Breast epithelium (tissue), 4 donors: ENCODE measurements around the gene SKIL. TPM values are rescaled to one million over a fixed set of nuclear protein-coding genes. Genes with fewer than 3 reads are reported as not detected.

Experiments used
- DNase-seq, 2 donors: peaks; one replicate each; pipeline ENCODE4 v3.0.0-alpha.2; 2019; ENCODE audit warnings: low spot score in 2 of 2
- H3K27ac ChIP-seq, 2 donors: fragments of 200-600 bp; sonication (generic) in 1 of 2; one replicate each; pipeline ENCODE4 v1.5.1; 2016 to 2019; ENCODE audit warnings: mild to moderate bottlenecking in 1 of 2
- H3K27me3 ChIP-seq, 2 donors: fragments of 200-600 bp; sonication (generic) in 1 of 2; one replicate each; pipeline versions ENCODE4 v1.5.1 to v1.6.0; 2017 to 2019; ENCODE audit warnings: control low read depth in 1 of 2, mild to moderate bottlenecking in 1 of 2
- H3K36me3 ChIP-seq: fragments of 200-600 bp; one replicate; pipeline ENCODE4 v1.5.1; 2019
- H3K4me1 ChIP-seq, 2 donors: fragments of 200-600 bp; sonication (generic); one replicate each; pipeline ENCODE4 v1.5.1; 2016 to 2019; ENCODE audit warnings: control low read depth in 1 of 2
- H3K4me3 ChIP-seq, 3 donors: fragments of 200-600 bp; sonication (generic); 1 replicate in 2 of 3; 2 replicates in 1 of 3; pipeline ENCODE4 v1.5.1; 2016 to 2019; ENCODE audit warnings: mild to moderate bottlenecking in 3 of 3, moderate library complexity in 2 of 3
- H3K9me3 ChIP-seq, 2 donors: fragments of 200-600 bp; sonication (generic) in 1 of 2; one replicate each; pipeline ENCODE4 v1.5.1; 2016 to 2019; ENCODE audit warnings: control low read depth in 1 of 2
- POLR2A ChIP-seq: fragments of 450-650 bp; IDR thresholded peaks from one replicate; pipeline ENCODE4 v1.6.1; 2016; ENCODE audit warnings: antibody characterized with exemption, mild to moderate bottlenecking, moderate library complexity
- POLR2AphosphoS5 ChIP-seq, 3 donors: sonication (generic); formaldehyde crosslinking; IDR thresholded peaks; one replicate each; pipeline ENCODE4 v1.6.1; 2017; ENCODE audit warnings: antibody characterized with exemption in 3 of 3
- intact Hi-C: fragments of 100-400 bp; cut with DNase I; formaldehyde crosslinking; loops from one replicate; pipeline ENCODE4 v1.15.1; 2023; ENCODE audit warnings: low total_unique reads
- total RNA-seq, 3 donors: library from RNA; depleted of rRNA; stranded (reverse); fragments of >200 nt; gene quantifications; one replicate each; pipeline ENCODE4 v1.1.0, GENCODE V29; 2016
- TF ChIP-seq, protein P1 (sequence below), 3 donors: fragments of 450-650 bp; IDR thresholded peaks; one replicate each; pipeline ENCODE4 v1.5.1; 2016 to 2017; ENCODE audit warnings: antibody characterized with exemption in 3 of 3, mild to moderate bottlenecking in 3 of 3, moderate library complexity in 3 of 3

The SKIL gene
- total RNA-seq, 3 donors from 2014 or later, result 37.0 to 64.5 (median 53.1) TPM

DNA sequence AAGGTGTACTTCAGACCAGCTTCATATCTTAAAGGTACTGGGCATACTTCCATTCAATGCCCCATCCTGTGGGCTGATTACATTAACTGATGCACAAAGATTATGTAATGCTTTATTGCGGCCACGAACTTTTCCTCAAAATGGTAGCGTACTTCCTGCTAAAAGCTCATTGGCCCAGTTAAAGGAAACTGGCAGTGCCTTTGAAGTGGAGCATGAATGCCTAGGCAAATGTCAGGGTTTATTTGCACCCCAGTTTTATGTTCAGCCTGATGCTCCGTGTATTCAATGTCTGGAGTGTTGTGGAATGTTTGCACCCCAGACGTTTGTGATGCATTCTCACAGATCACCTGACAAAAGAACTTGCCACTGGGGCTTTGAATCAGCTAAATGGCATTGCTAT lies 3.4 kb downstream of the SKIL start:
- H3K27ac ChIP-seq, result no peak overlapping the region
- H3K9me3 ChIP-seq, result no peaks in the 10 kb centered on the region
- TF ChIP-seq POLR2AphosphoS5 (IDR thresholded peaks at IDR 0.05) (no peak), POLR2A (no peak)
- H3K4me1 ChIP-seq, result peaks cover 0 to 8% of the 10 kb centered on the region in 2 donors
- H3K4me3 ChIP-seq, result no peak overlapping the region
- H3K36me3 ChIP-seq, result no peaks in the 10 kb centered on the region
- intact Hi-C loops, result no loop called here
- no peaks in the 10 kb centered on the region for H3K27me3 ChIP-seq
- DNase-seq, result no peak

DNA sequence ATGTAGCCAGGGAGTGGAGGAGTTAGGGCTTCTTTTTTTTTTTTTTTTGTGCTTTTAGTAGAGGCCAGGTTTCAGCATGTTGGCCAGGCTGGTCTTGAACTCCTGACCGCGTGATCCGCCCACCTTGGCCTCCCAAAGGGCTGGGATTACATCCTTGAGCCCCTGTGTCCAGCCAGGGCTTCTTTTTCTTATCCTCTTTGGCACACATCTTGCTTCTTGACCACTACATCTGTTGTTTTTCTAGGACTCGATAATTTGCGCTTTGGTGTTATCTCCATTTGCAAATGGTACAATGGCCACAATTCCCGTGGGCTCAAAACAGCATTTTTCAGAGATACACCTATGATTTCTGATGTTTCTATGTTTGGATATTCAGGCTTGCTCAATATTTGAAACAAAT lies 4.2 kb downstream of the SKIL start:
- peaks cover 0 to 8% of the 10 kb centered on the region in 2 donors for H3K4me1 ChIP-seq
- intact Hi-C loops, result no loop called here
- no peaks in the 10 kb centered on the region for H3K36me3 ChIP-seq
- DNase-seq, result no peak
- no peaks in the 10 kb centered on the region for H3K27me3 ChIP-seq
- no peak overlapping the region for H3K4me3 ChIP-seq
- no peaks in the 10 kb centered on the region for H3K9me3 ChIP-seq
- TF ChIP-seq POLR2AphosphoS5 (IDR thresholded peaks at IDR 0.05), result no peak
- H3K27ac ChIP-seq, result no peak overlapping the region

DNA sequence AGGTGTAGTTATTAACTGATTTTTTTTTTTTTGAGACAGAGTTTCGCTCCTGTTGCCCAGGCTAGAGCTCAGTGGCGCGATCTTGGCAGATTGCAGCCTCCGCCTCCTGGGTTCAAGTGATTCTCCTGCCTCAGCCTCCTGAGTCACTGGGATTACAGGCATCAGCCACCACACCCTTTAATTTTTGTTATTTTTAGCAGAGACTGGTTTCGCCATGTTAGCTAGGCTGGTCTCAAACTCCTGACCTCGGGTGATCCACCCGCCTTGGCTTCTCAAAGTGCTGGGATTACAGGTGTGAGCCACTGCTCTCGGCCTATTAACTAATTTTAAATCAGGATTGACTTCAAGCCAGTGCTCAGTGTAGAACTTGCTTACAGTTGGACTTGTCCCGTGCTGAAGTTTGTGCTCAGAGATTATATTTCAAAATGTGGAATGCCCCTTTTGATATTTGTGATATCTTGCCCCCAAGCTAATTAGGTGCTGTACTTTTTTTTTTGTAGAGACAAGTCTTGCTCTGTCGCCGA lies 6.0 kb downstream of the SKIL start:
- TF ChIP-seq POLR2A (no peak), POLR2AphosphoS5 (IDR thresholded peaks at IDR 0.05) (no peak)
- TF ChIP-seq, protein P1, sequence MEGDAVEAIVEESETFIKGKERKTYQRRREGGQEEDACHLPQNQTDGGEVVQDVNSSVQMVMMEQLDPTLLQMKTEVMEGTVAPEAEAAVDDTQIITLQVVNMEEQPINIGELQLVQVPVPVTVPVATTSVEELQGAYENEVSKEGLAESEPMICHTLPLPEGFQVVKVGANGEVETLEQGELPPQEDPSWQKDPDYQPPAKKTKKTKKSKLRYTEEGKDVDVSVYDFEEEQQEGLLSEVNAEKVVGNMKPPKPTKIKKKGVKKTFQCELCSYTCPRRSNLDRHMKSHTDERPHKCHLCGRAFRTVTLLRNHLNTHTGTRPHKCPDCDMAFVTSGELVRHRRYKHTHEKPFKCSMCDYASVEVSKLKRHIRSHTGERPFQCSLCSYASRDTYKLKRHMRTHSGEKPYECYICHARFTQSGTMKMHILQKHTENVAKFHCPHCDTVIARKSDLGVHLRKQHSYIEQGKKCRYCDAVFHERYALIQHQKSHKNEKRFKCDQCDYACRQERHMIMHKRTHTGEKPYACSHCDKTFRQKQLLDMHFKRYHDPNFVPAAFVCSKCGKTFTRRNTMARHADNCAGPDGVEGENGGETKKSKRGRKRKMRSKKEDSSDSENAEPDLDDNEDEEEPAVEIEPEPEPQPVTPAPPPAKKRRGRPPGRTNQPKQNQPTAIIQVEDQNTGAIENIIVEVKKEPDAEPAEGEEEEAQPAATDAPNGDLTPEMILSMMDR (IDR thresholded peaks at IDR 0.05), result no peak
- no peaks in the 10 kb centered on the region for H3K36me3 ChIP-seq
- H3K9me3 ChIP-seq, result no peaks in the 10 kb centered on the region
- no peak overlapping the region for H3K4me3 ChIP-seq
- H3K27me3 ChIP-seq, result no peaks in the 10 kb centered on the region
- DNase-seq, result no peak
- intact Hi-C loops, result no loop called here
- no peak overlapping the region for H3K27ac ChIP-seq
- peaks cover 0 to 8% of the 10 kb centered on the region in 2 donors for H3K4me1 ChIP-seq

DNA sequence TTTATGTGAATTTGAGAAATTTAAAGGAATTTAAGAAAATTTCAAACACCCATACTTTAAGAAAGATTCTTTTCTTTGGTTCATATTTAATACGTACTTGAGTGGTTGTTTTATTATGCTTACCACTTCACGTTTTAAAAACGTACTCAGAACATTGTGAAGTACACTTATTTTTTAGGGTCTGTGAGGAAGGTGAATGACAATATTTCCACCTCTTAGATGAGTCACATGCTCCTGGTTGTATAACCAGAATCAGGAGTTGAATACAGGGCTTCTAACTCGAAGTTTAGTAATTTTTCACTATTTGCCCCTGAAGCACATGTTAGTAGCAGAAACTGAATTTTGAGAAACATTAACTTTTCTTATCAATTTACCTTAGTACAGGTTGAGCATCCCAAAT lies 7.5 kb downstream of the SKIL start:
- Histone ChIP-seq H3K27me3 (no peaks in the 10 kb centered on the region), H3K4me3 (no peak overlapping the region), H3K9me3 (no peaks in the 10 kb centered on the region), H3K4me1 (peaks cover 0 to 8% of the 10 kb centered on the region in 2 donors), H3K27ac (no peak overlapping the region), H3K36me3 (no peaks in the 10 kb centered on the region)
- TF ChIP-seq POLR2AphosphoS5 (IDR thresholded peaks at IDR 0.05) (no peak), POLR2A (no peak)
- DNase-seq, result no peak
- intact Hi-C loops, result no loop called here

DNA sequence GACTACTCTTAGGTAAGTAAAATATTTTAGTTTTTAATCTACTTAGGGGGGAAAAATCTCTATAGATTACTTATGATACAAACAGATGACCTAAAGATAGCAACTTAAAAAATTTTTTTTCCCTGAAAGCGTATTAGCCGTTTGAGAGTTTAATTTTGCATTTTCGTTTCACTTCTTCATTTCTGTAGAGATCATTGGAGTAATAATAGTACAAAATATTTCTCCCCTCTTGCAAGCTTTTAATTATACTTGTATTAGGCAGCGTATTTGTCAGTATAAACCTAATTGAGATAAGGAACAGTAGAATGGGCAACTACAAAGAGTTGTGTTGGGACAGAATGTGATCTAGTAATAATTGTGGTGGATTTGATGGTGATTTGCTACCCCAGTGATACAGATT lies 10.3 kb downstream of the SKIL start:
- Histone ChIP-seq H3K4me3 (no peak overlapping the region), H3K27ac (no peak overlapping the region), H3K4me1 (peaks cover 0 to 8% of the 10 kb centered on the region in 2 donors), H3K9me3 (no peaks in the 10 kb centered on the region), H3K36me3 (no peaks in the 10 kb centered on the region), H3K27me3 (no peaks in the 10 kb centered on the region)
- no peak for DNase-seq
- TF ChIP-seq POLR2A, result no peak
- TF ChIP-seq POLR2AphosphoS5 (IDR thresholded peaks at IDR 0.05), result no peak
- TF ChIP-seq, protein P1 (IDR thresholded peaks at IDR 0.05), result no peak
- intact Hi-C loops, result no loop called here

DNA sequence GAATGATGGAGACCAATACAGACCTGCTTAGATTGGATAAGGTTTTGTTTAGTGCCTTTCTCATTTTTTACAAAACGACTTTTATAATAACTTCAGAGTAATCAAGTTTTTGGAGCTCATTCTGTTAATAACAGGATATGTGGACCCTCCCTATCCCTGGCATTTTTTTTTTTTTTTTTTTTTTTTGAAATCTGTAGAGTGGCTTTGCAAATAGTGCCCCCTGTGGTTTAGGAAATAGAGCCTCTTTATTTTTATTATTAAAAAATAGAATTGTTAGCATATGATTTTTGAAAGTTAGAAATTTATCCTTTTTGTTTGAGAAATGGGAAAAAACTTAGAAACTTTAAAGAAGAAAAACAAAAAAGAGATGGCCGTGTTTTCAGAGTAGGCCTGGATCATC lies 11.4 kb downstream of the SKIL start:
- intact Hi-C loops, result no loop called here
- Histone ChIP-seq H3K36me3 (no peaks in the 10 kb centered on the region), H3K4me3 (no peak overlapping the region), H3K9me3 (no peaks in the 10 kb centered on the region), H3K4me1 (peaks cover 0 to 8% of the 10 kb centered on the region in 2 donors), H3K27me3 (no peaks in the 10 kb centered on the region), H3K27ac (no peak overlapping the region)
- DNase-seq, result no peak
- TF ChIP-seq, protein P1 (IDR thresholded peaks at IDR 0.05), result no peak
- TF ChIP-seq POLR2A (no peak), POLR2AphosphoS5 (IDR thresholded peaks at IDR 0.05) (no peak)
